Ectodermal cell (in vitro differentiated cells): Measurements from ENCODE around the gene RNASE8.

Experiments used
- H3K27ac ChIP-seq: 2 replicates; pipeline ENCODE4 v1.7.0; 2013; ENCODE audit warnings: mild to moderate bottlenecking, low read depth, low read length; ENCODE audit not compliant: insufficient read depth, poor library complexity, severe bottlenecking
- H3K27me3 ChIP-seq: 2 replicates; pipeline ENCODE4 v1.7.0; 2013; ENCODE audit warnings: mild to moderate bottlenecking, low read length; ENCODE audit not compliant: insufficient read depth, control insufficient read depth, poor library complexity, severe bottlenecking
- H3K36me3 ChIP-seq: one replicate; pipeline ENCODE4 v1.7.0; 2013; ENCODE audit warnings: low read length; ENCODE audit not compliant: control insufficient read depth, insufficient read depth
- H3K4me1 ChIP-seq: one replicate; pipeline ENCODE4 v1.7.0; 2013; ENCODE audit warnings: low read length; ENCODE audit not compliant: control insufficient read depth, insufficient read depth
- H3K4me3 ChIP-seq: 2 replicates; pipeline ENCODE4 v1.7.0; 2013; ENCODE audit warnings: low read depth, low read length, control low read depth; ENCODE audit not compliant: insufficient read depth
- H3K9me3 ChIP-seq: 2 replicates; pipeline ENCODE4 v1.7.0; 2013; ENCODE audit warnings: mild to moderate bottlenecking, low read length, moderate library complexity; ENCODE audit not compliant: control insufficient read depth
- WGBS, 2 experiments: methylation state at CpG; one replicate each; pipeline ENCODE4 v1.1.7; 2013; ENCODE audit warnings: missing lambda C conversion rate in 2 of 2; 5-methylcytosine and 5-hydroxymethylcytosine counted together

RNASE8 gene

GRCh38 chr14:21019366-21019765 is 38.3 kb upstream of the RNASE8 start:
- Histone ChIP-seq H3K27ac (no peak overlapping the region), H3K36me3 (no peaks in the 10 kb centered on the region), H3K27me3 (peaks cover 31% of the 10 kb centered on the region), H3K4me1 (peaks cover 2% of the 10 kb centered on the region), H3K9me3 (no peaks in the 10 kb centered on the region), H3K4me3 (no peak overlapping the region)
- 75 to 85% methylated on average over 1 of the region's 1 CpG for WGBS, 2 experiments

GRCh38 chr14:21020977-21021545 is 36.6 kb upstream of the RNASE8 start:
- H3K27me3 ChIP-seq: peaks cover 48% of the 10 kb centered on the region
- no peaks in the 10 kb centered on the region for H3K36me3 ChIP-seq
- WGBS, 2 experiments: 94 to 95% methylated on average over 4 to 5 of the region's 5 CpGs

GRCh38 chr14:21022686-21023085 is 34.9 kb upstream of the RNASE8 start:
- Histone ChIP-seq H3K4me1 (peaks cover 16% of the 10 kb centered on the region), H3K4me3 (no peak overlapping the region), H3K36me3 (no peaks in the 10 kb centered on the region), H3K9me3 (no peaks in the 10 kb centered on the region), H3K27ac (no peak overlapping the region), H3K27me3 (peaks cover 58% of the 10 kb centered on the region)
- WGBS, 2 experiments: 84 to 85% methylated on average over 5 of the region's 5 CpGs

More at GRCh38 chr14:21020977-21021545, 36.6 kb upstream of the RNASE8 start:
- Histone ChIP-seq H3K9me3 (no peaks in the 10 kb centered on the region), H3K4me1 (peaks cover 7% of the 10 kb centered on the region), H3K4me3 (no peak overlapping the region), H3K27ac (no peak overlapping the region)

- peaks cover 58% of the 10 kb centered on the region for H3K27me3 ChIP-seq
- 88 to 90% methylated on average over 7 of the region's 7 CpGs for WGBS, 2 experiments
- no peak overlapping the region for H3K4me3 ChIP-seq
- no peak overlapping the region for H3K27ac ChIP-seq
- peaks cover 16% of the 10 kb centered on the region for H3K4me1 ChIP-seq
- H3K9me3 ChIP-seq: no peaks in the 10 kb centered on the region
- H3K36me3 ChIP-seq: no peaks in the 10 kb centered on the region
These were observed 34.4 kb upstream of the RNASE8 start for GRCh38 chr14:21023174-21023573.

GRCh38 chr14:21023817-21024584 is 33.6 kb upstream of the RNASE8 start:
- 32 to 36% methylated on average over 17 of the region's 17 CpGs for WGBS, 2 experiments
- peak overlapping the region; percentile 46 for H3K4me3 ChIP-seq
- no peaks in the 10 kb centered on the region for H3K9me3 ChIP-seq
- peaks cover 16% of the 10 kb centered on the region for H3K4me1 ChIP-seq
- no peaks in the 10 kb centered on the region for H3K36me3 ChIP-seq
- H3K27ac ChIP-seq: no peak overlapping the region
- peaks cover 58% of the 10 kb centered on the region for H3K27me3 ChIP-seq

GRCh38 chr14:21024585-21025370 is 32.8 kb upstream of the RNASE8 start, which contains the start of gene NDRG2:
TSS of gene NDRG2 (minus strand) at chr14:21025061. CDS start at chr14:21023315, 1,746 bp downstream.
- Histone ChIP-seq H3K4me1 (peaks cover 16% of the 10 kb centered on the region), H3K27ac (no peak within 1 kb of the TSS), H3K4me3 (peak within 1 kb of the TSS; percentile 46), H3K27me3 (peaks cover 58% of the 10 kb centered on the region), H3K36me3 (no peaks in the 10 kb centered on the region), H3K9me3 (no peaks in the 10 kb centered on the region)
- WGBS, 2 experiments: 1% methylated on average over 63 to 71 of the region's 72 CpGs

GRCh38 chr14:21025371-21026273 is 32.0 kb upstream of the RNASE8 start:
- Histone ChIP-seq H3K36me3 (no peaks in the 10 kb centered on the region), H3K27ac (no peak overlapping the region), H3K4me1 (peaks cover 16% of the 10 kb centered on the region), H3K4me3 (peak overlapping the region; percentile 46), H3K27me3 (peaks cover 58% of the 10 kb centered on the region), H3K9me3 (no peaks in the 10 kb centered on the region)
- 1% methylated on average over 51 to 54 of the region's 58 CpGs for WGBS, 2 experiments

GRCh38 chr14:21026274-21026987 is 31.2 kb upstream of the RNASE8 start:
- Histone ChIP-seq H3K36me3 (no peaks in the 10 kb centered on the region), H3K4me1 (peaks cover 16% of the 10 kb centered on the region), H3K9me3 (no peaks in the 10 kb centered on the region), H3K4me3 (no peak overlapping the region), H3K27ac (no peak overlapping the region), H3K27me3 (peaks cover 57% of the 10 kb centered on the region)
- WGBS, 2 experiments: 56 to 58% methylated on average over 6 to 7 of the region's 7 CpGs

- no peak overlapping the region for H3K27ac ChIP-seq
- H3K4me1 ChIP-seq: peaks cover 16% of the 10 kb centered on the region
- H3K36me3 ChIP-seq: no peaks in the 10 kb centered on the region
- no peak overlapping the region for H3K4me3 ChIP-seq
- 49 to 55% methylated on average over 3 of the region's 3 CpGs for WGBS, 2 experiments
- H3K9me3 ChIP-seq: no peaks in the 10 kb centered on the region
- peaks cover 52% of the 10 kb centered on the region for H3K27me3 ChIP-seq
These were observed 30.7 kb upstream of the RNASE8 start for GRCh38 chr14:21026988-21027315.
